Activated CD4-positive, alpha-beta T cell treated with anti-CD3 and anti-CD28 coated beads for 4 hours (primary cell): ENCODE results near the gene S100A5.
"Not testable (repeated sequence)": the region's sequence is repeated elsewhere in the genome, so short reads cannot be mapped to it uniquely, and the experiment has no call there.

Experiments
- DNase-seq, 2 donors: peaks; one replicate each; pipeline ENCODE4 v3.0.0-alpha.2; 2020

S100A5 gene

DNA sequence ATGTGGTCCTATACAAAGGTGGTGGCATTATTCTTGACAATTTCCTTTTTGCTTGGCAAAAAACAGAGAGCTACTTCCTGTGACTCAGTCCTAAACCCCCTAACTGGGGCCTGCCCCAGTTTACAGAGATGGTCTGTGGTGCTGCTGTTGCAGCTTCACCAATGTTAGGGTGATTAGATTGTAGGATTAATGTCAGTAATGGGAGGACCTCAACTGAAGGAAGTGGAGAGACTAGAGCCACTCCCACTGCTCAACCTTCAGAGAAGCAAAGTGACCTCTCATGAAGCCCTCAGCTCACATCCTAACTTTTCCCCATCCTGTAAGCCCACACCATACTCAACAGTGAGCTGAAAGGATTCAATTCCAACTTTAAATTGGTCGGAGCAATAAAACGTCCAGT is 8.6 kb downstream of the S100A5 start:
- DNase-seq: peak; percentile 41 to 47

DNA sequence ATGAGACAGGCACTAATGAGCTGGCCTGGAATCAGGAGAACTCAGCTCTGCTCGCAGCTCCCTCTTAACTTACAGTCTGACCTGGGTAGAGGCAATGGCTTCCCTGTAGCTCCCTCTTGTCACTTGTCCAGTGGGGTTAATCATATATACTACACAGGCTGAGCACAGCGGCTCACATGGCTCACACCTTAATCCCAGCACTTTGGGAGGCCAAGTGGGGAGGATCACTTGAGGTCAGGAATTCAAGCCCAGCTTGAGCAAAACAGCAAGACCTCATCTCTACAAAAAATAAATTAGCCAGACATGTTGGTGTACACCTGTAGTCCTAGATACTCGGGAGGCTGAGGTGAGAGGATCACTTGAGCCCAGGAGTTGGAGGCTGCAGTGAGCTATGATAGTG is 9.1 kb downstream of the S100A5 start:
- DNase-seq: no peak

DNA sequence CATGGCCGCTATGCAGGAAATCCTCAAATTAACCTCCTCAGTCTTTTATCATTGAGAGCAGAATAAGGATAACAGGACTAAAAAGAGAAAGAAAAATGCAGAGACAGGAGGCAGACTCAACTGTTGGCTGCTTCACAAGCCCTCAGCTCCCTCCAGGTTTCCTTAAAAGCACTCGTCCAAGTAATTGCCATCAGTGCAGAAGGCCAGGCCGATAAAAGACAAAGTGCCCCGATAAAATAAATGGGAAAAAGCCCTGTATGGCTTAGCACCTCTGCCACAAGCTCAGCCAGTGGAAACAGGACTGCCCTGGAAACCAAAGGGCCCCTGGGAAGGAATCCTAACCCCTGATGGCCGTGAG is 13.1 kb downstream of the S100A5 start:
- no peak for DNase-seq

DNA sequence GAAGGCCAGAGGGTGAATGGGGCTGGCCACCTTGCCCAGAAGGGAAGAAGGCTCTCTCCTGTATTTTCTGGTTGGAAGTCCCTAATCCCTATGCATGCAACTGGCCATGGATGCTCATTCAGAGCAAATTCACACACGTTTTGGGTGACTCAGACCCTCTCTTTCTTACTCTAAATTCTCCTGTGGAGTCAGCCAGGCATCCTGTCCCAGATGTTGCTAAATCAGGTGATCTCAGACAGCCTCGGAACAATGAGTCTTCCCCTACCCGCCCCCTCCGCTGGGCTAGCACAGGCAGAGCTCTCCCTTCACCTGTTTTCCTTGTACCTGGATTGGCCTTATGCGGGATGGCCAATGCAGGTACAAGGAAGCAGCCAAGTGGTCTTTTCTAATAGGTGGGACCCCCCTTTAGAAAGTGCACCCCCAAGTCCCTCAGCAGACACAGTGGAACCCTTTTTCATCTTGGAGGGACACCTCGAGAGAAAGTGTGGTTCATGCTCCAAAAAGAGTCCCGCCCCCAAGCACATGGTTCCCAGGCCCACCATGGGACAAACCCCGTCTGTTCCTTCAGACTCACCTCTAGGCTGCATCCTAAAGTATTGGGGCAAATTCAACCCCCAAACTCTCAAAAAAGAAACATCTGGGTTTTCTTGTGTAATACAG is 13.6 kb downstream of the S100A5 start:
- DNase-seq: no peak

- DNase-seq: no peak
Observed at GRCh38 chr1:153526132-153526543, 14.6 kb downstream of the S100A5 start.

- no peak for DNase-seq
Observed at GRCh38 chr1:153525088-153525728, 15.5 kb downstream of the S100A5 start.

- not testable (repeated sequence) for DNase-seq
Observed at GRCh38 chr1:153522353-153523048, 18.2 kb downstream of the S100A5 start.

- not testable (repeated sequence) for DNase-seq
Observed at GRCh38 chr1:153521808-153522207, 18.9 kb downstream of the S100A5 start.

- no peak for DNase-seq
Observed at GRCh38 chr1:153520818-153521476, 19.8 kb downstream of the S100A5 start.

- not testable (repeated sequence) for DNase-seq
Observed at GRCh38 chr1:153520137-153520691, 20.5 kb downstream of the S100A5 start.

- no peak for DNase-seq
Observed at GRCh38 chr1:153519242-153519641, 21.5 kb downstream of the S100A5 start.

DNA sequence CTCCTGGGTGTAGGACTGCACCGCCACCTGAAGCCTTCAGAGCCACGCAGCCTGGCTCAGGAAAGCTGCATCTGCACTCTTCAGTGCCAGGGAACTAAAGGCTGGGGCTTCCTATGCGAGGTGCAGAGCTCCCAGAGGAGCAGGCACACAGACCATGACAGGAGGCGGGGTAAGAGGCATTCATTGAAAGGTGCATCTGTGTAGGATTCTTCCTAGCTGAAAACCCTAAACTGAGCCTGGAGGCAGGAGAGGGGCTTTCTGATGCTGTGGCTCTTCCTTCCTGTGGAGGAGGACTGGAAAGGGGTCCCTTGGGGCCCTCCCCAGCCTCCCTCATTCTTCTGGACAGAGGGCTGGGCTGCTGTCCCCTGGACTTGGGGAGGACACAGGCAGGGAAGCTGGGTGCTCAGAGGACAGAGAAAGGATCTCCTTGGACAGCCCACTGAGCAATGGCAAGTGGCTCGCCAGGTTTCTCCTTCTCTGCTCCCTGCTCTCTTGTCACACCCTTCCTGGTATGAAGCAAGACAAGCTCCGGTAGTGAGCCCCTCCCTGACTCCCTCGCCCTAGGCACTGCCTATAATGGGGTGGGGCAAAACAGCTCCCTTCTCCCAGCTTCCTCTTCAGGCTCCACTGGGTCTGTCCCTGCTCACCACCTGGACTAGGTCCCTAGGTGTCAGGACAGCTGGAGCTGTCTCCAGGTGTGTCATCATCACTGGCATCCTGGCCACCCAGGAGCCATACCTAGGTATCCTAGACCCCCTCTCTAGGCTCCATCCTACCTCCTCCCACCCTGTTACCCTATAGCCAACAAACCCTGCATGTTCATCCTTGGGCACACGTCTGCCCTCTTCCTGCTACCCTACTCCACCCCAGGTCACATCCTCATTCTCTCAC is 25.0 kb downstream of the S100A5 start:
- DNase-seq: no peak

- no peak for DNase-seq
Observed at GRCh38 chr1:153513666-153514065, 27.1 kb downstream of the S100A5 start.

GRCh38 chr1:153513023-153513422 is 27.7 kb downstream of the S100A5 start:
- no peak for DNase-seq

DNA sequence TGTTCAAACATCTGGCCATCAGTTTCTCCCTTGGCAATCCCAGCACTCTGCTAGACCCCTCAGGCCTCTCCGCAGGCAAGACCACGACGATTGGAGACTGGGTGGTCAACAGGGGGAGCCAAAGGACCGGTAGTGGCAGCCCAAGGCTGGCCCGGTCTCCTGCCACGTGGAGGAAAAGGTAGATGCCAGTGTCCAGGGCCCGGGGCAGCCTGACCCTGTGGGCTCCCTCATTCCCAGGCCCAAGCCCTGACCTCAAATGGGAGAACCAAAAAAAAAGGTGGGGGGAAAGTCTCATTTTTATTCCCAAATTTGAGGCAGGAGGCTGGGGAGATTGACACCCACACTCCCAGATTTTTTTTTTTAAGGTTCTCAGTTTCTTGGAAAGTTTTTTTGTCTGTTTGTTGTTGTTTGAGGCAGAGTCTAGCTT is 29.7 kb downstream of the S100A5 start:
- DNase-seq: peak; percentile 80 to 81

DNA sequence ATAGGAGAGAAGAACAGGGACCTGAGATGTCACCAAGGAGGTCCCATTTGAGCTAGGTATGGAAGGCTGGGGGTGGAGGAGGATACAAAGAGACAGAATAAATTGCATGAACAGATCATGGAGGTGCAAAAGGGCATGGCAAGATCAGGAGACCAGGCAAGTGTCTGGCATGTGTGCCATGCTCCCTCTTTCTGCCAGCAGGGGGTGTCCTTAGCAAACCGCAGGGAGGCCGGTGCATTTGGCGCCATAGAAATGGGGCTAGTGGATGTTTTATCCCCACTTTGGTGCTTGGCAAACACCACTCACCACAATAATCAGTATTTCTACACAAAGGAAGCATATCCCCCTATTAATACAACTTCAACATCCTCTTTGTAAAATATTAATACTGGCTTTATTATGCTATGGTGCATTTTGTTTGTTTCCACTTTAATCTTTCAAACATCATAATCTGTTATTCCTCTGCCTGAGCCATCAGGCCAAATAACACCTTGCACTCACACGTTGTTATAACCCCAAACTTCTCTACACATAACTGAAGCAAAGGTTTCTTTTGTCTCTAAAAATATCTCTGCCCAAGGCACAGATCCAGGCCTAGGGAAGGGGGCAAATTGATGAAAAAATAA is 30.9 kb downstream of the S100A5 start:
- DNase-seq: peak; percentile 57 to 68

DNA sequence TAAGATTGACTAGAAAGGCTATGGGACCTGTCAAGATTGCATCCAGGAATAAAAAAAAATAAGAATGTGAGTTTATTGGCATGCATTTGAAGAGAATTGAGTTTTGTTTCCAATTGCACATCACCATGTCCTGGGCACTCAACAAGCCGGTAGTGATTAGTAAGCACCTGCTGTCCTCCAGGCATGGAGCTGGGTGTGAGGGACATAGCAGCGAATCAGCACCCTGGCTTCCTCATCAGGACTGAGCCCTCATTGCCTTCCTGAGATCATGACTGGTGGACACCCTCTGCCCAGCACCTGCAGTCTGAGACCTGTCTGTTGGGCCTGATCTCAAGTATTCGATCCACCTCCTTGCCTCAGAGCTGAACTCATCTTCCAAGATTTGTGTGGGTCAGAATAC is 31.7 kb downstream of the S100A5 start:
- DNase-seq: no peak

- no peak for DNase-seq
Observed at GRCh38 chr1:153507926-153508583, 32.7 kb downstream of the S100A5 start.

DNA sequence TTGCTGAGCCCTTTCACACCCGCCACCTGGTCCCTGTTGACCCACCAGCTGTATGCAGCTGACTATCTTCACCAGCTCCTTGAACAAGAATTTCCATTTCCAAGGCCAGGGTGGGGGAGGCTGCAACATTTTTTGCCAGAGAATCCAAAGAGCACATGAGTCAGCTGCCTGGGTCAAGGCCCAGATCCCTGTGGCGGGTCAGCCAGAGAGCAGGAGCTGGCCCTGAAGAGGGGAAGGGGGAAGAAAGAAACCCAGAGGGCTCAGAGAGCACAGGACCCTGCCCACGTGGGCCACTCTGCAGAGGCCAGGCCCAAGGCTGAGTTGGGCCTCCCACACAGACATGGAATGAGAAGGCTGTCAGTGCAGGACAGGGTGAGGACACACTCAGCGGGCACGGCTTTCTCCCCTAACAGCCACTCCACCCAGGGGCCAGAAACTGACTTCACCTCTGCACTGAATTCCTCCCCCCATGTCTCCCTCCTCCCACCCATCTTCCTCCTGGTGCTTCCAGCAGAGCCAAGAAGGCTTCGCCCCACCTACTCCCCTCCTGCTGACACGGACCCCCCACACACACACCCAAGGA is 33.8 kb downstream of the S100A5 start:
- no peak for DNase-seq

GRCh38 chr1:153506386-153506785 is 34.3 kb downstream of the S100A5 start:
- no peak for DNase-seq

GRCh38 chr1:153505576-153505975 is 35.2 kb downstream of the S100A5 start:
- DNase-seq: no peak
